CD14-positive monocyte (primary cell): ENCODE results near the gene ZNF865. TPM values are rescaled to one million over a fixed set of nuclear protein-coding genes. Genes with fewer than 3 reads are reported as not detected.

Experiments
- DNase-seq, 3 donors: peaks; one replicate each; pipeline ENCODE4 v3.0.0-alpha.2; 2011 to 2022
- H2AFZ ChIP-seq: 2 replicates; pipeline ENCODE4 v1.6.0; 2012; ENCODE audit warnings: mild to moderate bottlenecking, low read depth, low read length, inconsistent platforms; ENCODE audit not compliant: insufficient read depth, poor library complexity, severe bottlenecking
- H3K27ac ChIP-seq, 2 donors: 1 replicate in 1 of 2; 2 replicates in 1 of 2; pipeline ENCODE4 v1.5.1; 2012 to 2013; ENCODE audit warnings: low read length in 2 of 2, control low read depth in 1 of 2, inconsistent platforms in 1 of 2, low read depth in 1 of 2, mild to moderate bottlenecking in 1 of 2
- H3K27me3 ChIP-seq, 2 donors: one replicate each; pipeline versions ENCODE4 v1.6.0 to v1.6.1; 2011 to 2013; ENCODE audit warnings: low read length in 2 of 2; ENCODE audit not compliant: control insufficient read depth in 2 of 2, insufficient read depth in 2 of 2
- H3K36me3 ChIP-seq, 2 donors: replicated peaks in 1 of 2; 1 replicate in 1 of 2; 2 replicates in 1 of 2; pipeline versions ENCODE4 v1.5.1 to v1.6.1; 2012 to 2013; ENCODE audit warnings: low read length in 2 of 2, control low read depth in 1 of 2, inconsistent platforms in 1 of 2, mild to moderate bottlenecking in 1 of 2; ENCODE audit not compliant: insufficient read depth in 2 of 2, control insufficient read depth in 1 of 2
- H3K4me1 ChIP-seq, 2 donors: 1 replicate in 1 of 2; 2 replicates in 1 of 2; pipeline versions ENCODE4 v1.5.1 to v1.6.1; 2012 to 2013; ENCODE audit warnings: low read length in 2 of 2, control low read depth in 1 of 2, inconsistent platforms in 1 of 2, mild to moderate bottlenecking in 1 of 2, moderate library complexity in 1 of 2; ENCODE audit not compliant: insufficient read depth in 2 of 2, control insufficient read depth in 1 of 2
- H3K4me2 ChIP-seq: replicated peaks from 2 replicates; pipeline ENCODE3; 2012; ENCODE audit warnings: low read length, moderate library complexity, mild to moderate bottlenecking; ENCODE audit not compliant: poor library complexity, severe bottlenecking; ENCODE audit errors: extremely low read depth
- H3K4me3 ChIP-seq, 3 experiments: fragments of 200-600 bp in 1 of 3; sonication (generic) in 1 of 3; replicated peaks in 1 of 3; 1 replicate in 2 of 3; 2 replicates in 1 of 3; pipeline ENCODE4 v1.5.1; 2011 to 2013; ENCODE audit warnings: low read length in 3 of 3, mild to moderate bottlenecking in 3 of 3, control low read depth in 2 of 3, low read depth in 2 of 3, inconsistent platforms in 1 of 3, moderate library complexity in 1 of 3
- H3K79me2 ChIP-seq: 2 replicates; pipeline ENCODE4 v1.6.0; 2012; ENCODE audit warnings: mild to moderate bottlenecking, control low read depth, inconsistent platforms, low read length, moderate library complexity; ENCODE audit not compliant: insufficient read depth
- H3K9ac ChIP-seq: 2 replicates; pipeline ENCODE4 v1.6.0; 2017; ENCODE audit warnings: low read length, mild to moderate bottlenecking; ENCODE audit not compliant: insufficient read depth, poor library complexity, severe bottlenecking
- H3K9me3 ChIP-seq, 2 donors: replicated peaks in 1 of 2; 1 replicate in 1 of 2; 2 replicates in 1 of 2; pipeline versions ENCODE4 v1.5.1 to v1.6.1; 2012 to 2013; ENCODE audit warnings: low read length in 2 of 2, control low read depth in 1 of 2; ENCODE audit not compliant: control insufficient read depth in 1 of 2, insufficient read depth in 1 of 2
- H4K20me1 ChIP-seq: 2 replicates; pipeline ENCODE4 v1.6.0; 2012; ENCODE audit warnings: mild to moderate bottlenecking, low read length, control low read depth, moderate library complexity; ENCODE audit not compliant: insufficient read depth
- H3K27ac Mint-ChIP-seq, 7 donors: one replicate each; pipeline ENCODE4 v1.8.0; 2020; ENCODE audit warnings: mild to moderate bottlenecking in 7 of 7, mixed read lengths in 7 of 7, moderate library complexity in 6 of 7, inconsistent platforms in 2 of 7
- H3K27me3 Mint-ChIP-seq, 3 donors: one replicate each; pipeline ENCODE4 v1.8.0; 2021 to 2022; ENCODE audit warnings: low read depth in 3 of 3, mild to moderate bottlenecking in 3 of 3, mixed read lengths in 3 of 3, moderate library complexity in 3 of 3, inconsistent platforms in 1 of 3
- H3K36me3 Mint-ChIP-seq, 2 donors: one replicate each; pipeline ENCODE4 v1.8.0; 2020; ENCODE audit warnings: mixed read lengths in 2 of 2, inconsistent platforms in 1 of 2, mild to moderate bottlenecking in 1 of 2
- H3K4me1 Mint-ChIP-seq: one replicate; pipeline ENCODE4 v1.8.0; 2020; ENCODE audit warnings: mild to moderate bottlenecking, mixed read lengths
- H3K4me3 Mint-ChIP-seq, 2 donors: one replicate each; pipeline ENCODE4 v1.8.0; 2020; ENCODE audit warnings: mild to moderate bottlenecking in 2 of 2, mixed read lengths in 2 of 2, moderate library complexity in 1 of 2
- H3K9me3 Mint-ChIP-seq, 7 donors: one replicate each; pipeline ENCODE4 v1.8.0; 2020 to 2022; ENCODE audit warnings: mixed read lengths in 7 of 7, mild to moderate bottlenecking in 6 of 7, moderate library complexity in 6 of 7, inconsistent platforms in 2 of 7
- CTCF ChIP-seq: fragments of 200-600 bp; IDR thresholded peaks from one replicate; pipeline ENCODE4 v1.8.0; 2022; ENCODE audit warnings: antibody characterized with exemption, mild to moderate bottlenecking
- WGBS: methylation state at CpG from one replicate; pipeline ENCODE4 v1.1.5; 2013; ENCODE audit warnings: missing lambda C conversion rate; ENCODE audit not compliant: insufficient coverage; 5-methylcytosine and 5-hydroxymethylcytosine counted together
- intact Hi-C, 2 donors: fragments of 100-400 bp; cut with micrococcal nuclease; formaldehyde crosslinking; loops; one replicate each; pipeline versions ENCODE4 v1.15.0 to v1.15.1; 2023
- polyA plus RNA-seq, 3 donors: library from polyadenylated mRNA; depleted of rRNA in 1 of 3; unstranded in 2 of 3; stranded (reverse) in 1 of 3; fragments of 300-500 nt in 2 of 3; fragments of >200 nt in 1 of 3; fragmentation: Illumina TruSeq in 2 of 3; gene quantifications; 1 replicate in 2 of 3; 2 replicates in 1 of 3; pipeline ENCODE4 v1.2.3, GENCODE V29; 2012 to 2021

The ZNF865 gene
- polyA plus RNA-seq, 3 donors: 0.03 to 6.0 (median 0.07) TPM

- H3K4me1 Mint-ChIP-seq: peaks cover 62% of the 10 kb centered on the region
- peak overlapping the region; percentile 82 for H2AFZ ChIP-seq
- intact Hi-C loops: loop anchor here in 1 of 2 donors (5.0 kb wide), 1 partner anchor 34 kb away; the partner anchor contains the start of gene ZNF865
Observed at GRCh38 chr19:55641426-55642152, 36.1 kb downstream of the ZNF865 start.

More at GRCh38 chr19:55641426-55642152, 36.1 kb downstream of the ZNF865 start:
- peaks cover 16% of the 10 kb centered on the region for H4K20me1 ChIP-seq
- H3K9me3 ChIP-seq: peaks cover 0 to 3% of the 10 kb centered on the region in 2 donors
- H3K27ac ChIP-seq: peak overlapping the region; percentile 60 to 80
- Mint-ChIP-seq H3K27me3 (peaks cover 4 to 20% (median 20%) of the 10 kb centered on the region in 3 donors), H3K4me3 (peak overlapping the region; percentile 88 to 97), H3K36me3 (peaks cover 19 to 29% of the 10 kb centered on the region in 2 donors), H3K27ac (peak overlapping the region; percentile 40 to 88 (median 83)), H3K9me3 (peaks cover 0 to 7% (median 3%) of the 10 kb centered on the region in 7 donors)
- peaks cover 11 to 13% of the 10 kb centered on the region in 2 donors for H3K36me3 ChIP-seq
- H3K4me1 ChIP-seq: peaks cover 47 to 63% of the 10 kb centered on the region in 2 donors
- under 1% methylated on average over 20 of the region's 25 CpGs for WGBS
- peaks cover 47% of the 10 kb centered on the region for H3K79me2 ChIP-seq
- H3K4me2 ChIP-seq: peak overlapping the region; percentile 96
- TF ChIP-seq CTCF: no peak
- DNase-seq: peak in 1 of 3 donors; percentile 48
- peak overlapping the region; percentile 67 to 83 (median 71) for H3K4me3 ChIP-seq
- H3K9ac ChIP-seq: peak overlapping the region; percentile 72
- H3K27me3 ChIP-seq: peaks cover 0 to 5% of the 10 kb centered on the region in 2 donors
